Heart right ventricle (tissue), 16 donors: ENCODE measurements around the gene KDM4D. TPM values are rescaled to one million over a fixed set of nuclear protein-coding genes. Genes with fewer than 3 reads are reported as not detected.
"Not testable (repeated sequence)": the region's sequence is repeated elsewhere in the genome, so short reads cannot be mapped to it uniquely, and the experiment has no call there.

Experiments used
- ATAC-seq, 8 donors: fragments of 200-7000 bp; cut with Tn5 transposase; one replicate each; pipeline ENCODE4 v1.9.1; 2020; ENCODE audit warnings: mild to moderate bottlenecking in 8 of 8, moderate library complexity in 8 of 8, moderate number of reproducible peaks in 1 of 8
- DNase-seq, 2 donors: peaks; one replicate each; pipeline ENCODE4 v3.0.0-alpha.2; 2020
- H3K27ac ChIP-seq, 10 donors: fragments of 200-600 bp; sonication (generic) in 2 of 10; one replicate each; pipeline versions ENCODE4 v1.5.0 to v1.8.0; 2020 to 2022; ENCODE audit warnings: mild to moderate bottlenecking in 3 of 10
- H3K27me3 ChIP-seq, 7 donors: fragments of 200-600 bp; one replicate each; pipeline ENCODE4 v1.8.0; 2021 to 2022; ENCODE audit warnings: mild to moderate bottlenecking in 2 of 7
- H3K36me3 ChIP-seq, 9 donors: fragments of 200-600 bp; sonication (generic) in 1 of 9; one replicate each; pipeline versions ENCODE4 v1.5.0 to v1.8.0; 2020 to 2022; ENCODE audit warnings: mild to moderate bottlenecking in 2 of 9
- H3K4me1 ChIP-seq, 9 donors: fragments of 200-600 bp; sonication (generic) in 1 of 9; one replicate each; pipeline versions ENCODE4 v1.5.0 to v1.8.0; 2020 to 2022; ENCODE audit warnings: mild to moderate bottlenecking in 4 of 9
- H3K4me3 ChIP-seq, 10 donors: fragments of 200-600 bp; sonication (generic) in 2 of 10; one replicate each; pipeline versions ENCODE4 v1.5.0 to v1.8.0; 2020 to 2022; ENCODE audit warnings: mild to moderate bottlenecking in 7 of 10, moderate library complexity in 2 of 10
- H3K9me3 ChIP-seq, 11 donors: fragments of 200-600 bp in 10 of 11; sonication (generic) in 2 of 11; one replicate each; pipeline versions ENCODE4 v1.5.0 to v1.8.0; 2013 to 2022; ENCODE audit warnings: mild to moderate bottlenecking in 2 of 11, control low read depth in 1 of 11, moderate library complexity in 1 of 11
- CTCF ChIP-seq, 9 donors: fragments of 200-600 bp; sonication (generic) in 2 of 9; IDR thresholded peaks; one replicate each; pipeline versions ENCODE4 v1.5.0 to v1.8.0; 2021 to 2022; ENCODE audit warnings: antibody characterized with exemption in 9 of 9, mild to moderate bottlenecking in 5 of 9, moderate library complexity in 1 of 9
- WGBS, 2 donors: extraction: QIAGEN DNeasy Blood & Tissue Kit; methylation state at CpG; one replicate each; pipeline ENCODE4 v1.1.7; 2013; ENCODE audit warnings: inconsistent platforms in 1 of 2; 5-methylcytosine and 5-hydroxymethylcytosine counted together
- intact Hi-C, 10 donors: fragments of 100-400 bp; cut with DNase I; formaldehyde crosslinking; loops; one replicate each; pipeline versions ENCODE4 v1.11.1 to v1.14.2; 2022
- polyA plus RNA-seq, 2 donors: library from polyadenylated mRNA; stranded (reverse); fragments of 200-250 nt; gene quantifications; one replicate each; pipeline ENCODE4 v1.2.3, GENCODE V29; 2013
- total RNA-seq, 10 donors: library from RNA; stranded (reverse); fragmentation: NEBNext Ultra II Directional in 3 of 10; extraction: Animal tissue kit (Norgen Biotek cat#: 25700) in 3 of 10; gene quantifications; one replicate each; pipeline versions ENCODE4 v1.2.1 to v1.2.4, GENCODE V29; 2021 to 2023
- donor health status: Arrhythmogenic right ventricular cardiomyopathy.
- donor health status: ischemic (EF 13 %, LVEDD 7.1; RV severe dilation, severe dysfunction).
- donor health status: healthy with polysubstance abuse.
- donor health status: DM: no; HTN: yes; CAD: no.
- donor health status: DM: no; HTN: no; CAD: no.
- donor health status: ischemic (EF 25% LVEDD 6.9; RV normal size, moderate dysfunction).
- donor health status: ischemic (EF 25% LVEDD 5.7; RV mildly dilated, moderate dysfunction).
- donor health status: healthy.
- donor health status: DM: yes; HTN: yes; CAD: no.
- donor health status: Ischemic cardiomyopathy.
- donor health status: ischemic (EF 35%, LVEDD 5.7; RV mildly dilated, moderate dysfunction).
- donor health status: nonischemic (EF 11% LVEDD 7.7; RV severe dilation, severe dysfunction).
- donor health status: DM: yes; HTN: yes; CAD: no.
- donor health status: PGD.
- donor health status: ischemic (EF 29% LVEDD 5.4; RV normal size, mild dysfunction).
- donor health status: nonischemic (EF 23%, LVEDD 6.1; RV moderate dilation, normal function).

Gene KDM4D
- total and polyA plus RNA-seq, 12 donors: 0.22 to 1.3 (median 0.96) TPM

DNA sequence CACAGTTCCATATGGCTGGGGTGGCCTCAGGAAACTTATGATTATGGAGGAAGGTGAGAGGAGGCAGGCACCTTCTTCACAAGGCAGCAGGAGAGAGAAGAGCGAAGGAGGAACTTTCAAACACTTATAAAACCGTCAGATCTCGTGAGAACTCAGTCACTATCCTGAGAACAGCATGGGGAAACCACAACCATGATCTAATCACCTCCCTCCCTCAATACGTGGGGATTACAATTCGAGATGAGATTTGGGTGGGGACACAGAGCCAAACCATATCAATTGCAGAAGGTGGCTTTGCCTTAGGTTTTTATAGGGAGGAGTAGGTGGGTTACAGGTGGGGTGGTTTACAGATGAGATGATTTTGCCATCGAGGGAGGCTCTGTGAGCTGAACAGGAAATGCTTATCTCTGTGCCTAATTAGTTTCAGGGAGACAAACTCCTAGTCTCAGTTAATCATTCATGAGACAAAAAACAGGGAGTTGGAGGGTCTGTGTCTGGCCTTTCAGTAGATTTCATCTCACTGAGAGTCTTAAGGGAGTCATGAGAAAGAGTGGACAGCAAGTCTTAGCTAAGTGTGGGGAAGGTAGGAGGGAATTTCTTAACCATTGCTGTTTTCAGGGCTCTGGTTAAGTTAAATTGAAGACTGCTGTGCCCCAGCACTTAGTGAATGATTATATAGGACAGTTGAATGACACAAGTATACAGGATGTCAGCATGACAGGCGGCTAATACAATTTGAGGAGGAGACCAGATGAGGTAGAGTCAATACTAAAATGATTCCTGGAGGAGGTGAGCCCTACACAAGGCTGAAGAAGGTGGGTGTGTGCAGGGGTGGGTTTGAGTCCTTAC, 47.9 kb upstream of the KDM4D start:
- no peak for ATAC-seq
- intact Hi-C loops: no loop called here

GRCh38 chr11:94926271-94926625, 47.3 kb upstream of the KDM4D start:
- Histone ChIP-seq H3K36me3 (no peaks in the 10 kb centered on the region), H3K27ac (peak overlapping the region; percentile 6 to 90 (median 79)), H3K4me3 (no peak overlapping the region), H3K4me1 (peaks cover 10 to 56% (median 40%) of the 10 kb centered on the region in 9 donors), H3K27me3 (no peaks in the 10 kb centered on the region), H3K9me3 (no peaks in the 10 kb centered on the region)
- no peak for TF ChIP-seq CTCF (IDR thresholded peaks at IDR 0.05)
- intact Hi-C loops: no loop called here
- DNase-seq (no peak), ATAC-seq (peak in 5 of 8 donors; percentile 3 to 20 (median 10))

More for the DNA sequence above, 47.9 kb upstream of the KDM4D start:
- H3K9me3 ChIP-seq: no peaks in the 10 kb centered on the region
- no peaks in the 10 kb centered on the region for H3K27me3 ChIP-seq
- H3K36me3 ChIP-seq: no peaks in the 10 kb centered on the region
- peak overlapping the region; percentile 6 to 90 (median 79) for H3K27ac ChIP-seq
- no peak overlapping the region for H3K4me3 ChIP-seq
- TF ChIP-seq CTCF (IDR thresholded peaks at IDR 0.05): no peak
- WGBS, 2 donors: 50 to 54% methylated on average over 7 of the region's 7 CpGs
- peaks cover 10 to 56% (median 40%) of the 10 kb centered on the region in 9 donors for H3K4me1 ChIP-seq
- no peak for DNase-seq

DNA sequence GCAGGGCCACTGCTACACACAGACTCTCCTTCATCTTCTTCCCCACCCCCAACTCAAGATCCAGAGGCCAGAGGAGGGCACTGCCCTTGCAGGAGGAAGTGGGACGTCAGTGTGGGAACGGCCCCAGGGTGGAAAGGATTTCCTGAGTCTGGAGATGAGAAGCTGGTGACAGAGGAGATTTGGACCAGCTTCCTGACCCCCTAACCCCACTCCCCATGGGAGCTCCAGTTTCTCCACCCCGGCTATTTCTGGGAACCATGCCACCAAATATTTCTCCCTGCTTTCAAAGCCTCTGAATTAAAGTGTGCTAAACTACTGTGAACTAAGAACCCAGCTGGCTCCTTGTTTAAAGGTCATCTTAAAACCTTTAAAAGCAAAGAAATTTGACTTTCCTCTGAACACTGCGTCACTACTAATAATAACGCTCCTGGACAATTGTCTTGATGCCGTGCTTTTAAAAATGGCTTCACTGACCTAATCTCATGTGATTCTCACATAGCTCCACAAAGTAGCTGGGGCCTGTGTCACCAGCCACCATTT, 46.7 kb upstream of the KDM4D start:
- ATAC-seq (peak; percentile 90 to 97 (median 93)), DNase-seq (peak; percentile 84 to 93)
- Histone ChIP-seq H3K4me1 (peaks cover 10 to 56% (median 40%) of the 10 kb centered on the region in 9 donors), H3K9me3 (no peaks in the 10 kb centered on the region), H3K4me3 (no peak overlapping the region), H3K27ac (peak overlapping the region; percentile 6 to 90 (median 79)), H3K36me3 (no peaks in the 10 kb centered on the region), H3K27me3 (no peaks in the 10 kb centered on the region)
- WGBS, 2 donors: 15 to 26% methylated on average over 6 of the region's 6 CpGs
- intact Hi-C loops: no loop called here
- no peak for TF ChIP-seq CTCF (IDR thresholded peaks at IDR 0.05)

DNA sequence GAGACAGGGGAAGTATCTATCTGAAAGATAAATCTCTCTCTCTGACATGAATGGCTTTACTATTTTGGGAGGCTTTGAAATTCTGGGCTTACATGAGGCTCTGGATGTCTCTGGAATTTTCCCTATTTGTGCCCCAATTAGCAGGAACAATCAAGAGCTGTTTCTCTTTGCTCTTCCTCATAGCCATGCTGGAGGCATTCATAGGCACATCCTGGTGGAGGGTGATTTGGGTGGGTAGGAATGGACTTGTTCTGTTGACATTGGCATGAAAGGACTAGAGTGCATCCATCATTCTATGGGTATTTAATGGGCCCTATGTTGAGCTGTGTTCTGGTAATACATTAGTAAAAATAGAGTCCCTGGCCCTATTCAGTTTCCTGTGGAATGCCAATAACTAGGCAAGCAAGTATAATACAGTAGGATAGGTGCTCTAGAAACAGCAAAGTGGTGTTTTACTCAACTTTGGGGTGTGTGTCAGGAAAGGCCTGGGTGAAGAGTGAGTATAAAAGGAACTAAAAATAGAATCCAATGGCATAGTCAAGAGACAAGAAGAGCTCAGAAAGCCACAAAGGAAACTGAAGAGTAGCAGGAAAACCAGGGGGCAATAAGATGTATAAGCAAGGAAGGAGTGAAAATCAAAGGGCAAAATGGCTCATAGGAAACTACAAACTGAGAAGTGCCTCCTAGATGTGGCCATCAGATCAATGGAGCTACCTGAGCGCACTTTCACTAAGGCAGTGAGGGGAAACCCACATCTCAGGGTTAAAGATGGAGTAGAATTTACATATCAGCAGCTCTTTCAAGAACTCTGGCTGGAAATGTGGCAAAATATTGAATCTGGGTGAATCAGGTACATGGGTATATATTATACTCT, 45.2 kb upstream of the KDM4D start:
- no peak for DNase-seq
- no peak for TF ChIP-seq CTCF (IDR thresholded peaks at IDR 0.05)
- intact Hi-C loops: no loop called here
- no peaks in the 10 kb centered on the region for H3K27me3 ChIP-seq
- peaks cover 10 to 66% (median 47%) of the 10 kb centered on the region in 9 donors for H3K4me1 ChIP-seq
- H3K4me3 ChIP-seq: no peak overlapping the region
- WGBS, 2 donors: 93 to 94% methylated on average over 1 of the region's 1 CpG
- ATAC-seq: no peak
- no peaks in the 10 kb centered on the region for H3K9me3 ChIP-seq
- peak overlapping the region in 9 of 10 donors; percentile 66 to 90 (median 82) for H3K27ac ChIP-seq
- no peaks in the 10 kb centered on the region for H3K36me3 ChIP-seq

GRCh38 chr11:94932072-94932471, 41.4 kb upstream of the KDM4D start:
- H3K4me3 ChIP-seq, ATAC-seq, H3K9me3 ChIP-seq, H3K27me3 ChIP-seq, DNase-seq, H3K36me3 ChIP-seq, intact Hi-C loops: not testable (repeated sequence)
- Histone ChIP-seq H3K4me1 (peaks cover 10 to 56% (median 34%) of the 10 kb centered on the region in 9 donors), H3K27ac (peak overlapping the region in 1 of 10 donors; percentile 25)
